Natural killer cell (primary cell): ENCODE results near the gene CPNE4. TPM values are rescaled to one million over a fixed set of nuclear protein-coding genes. Genes with fewer than 3 reads are reported as not detected.

Experiments
- ATAC-seq, 3 donors: fragments of 150-1000 bp in 2 of 3; fragments of 200-7000 bp in 1 of 3; cut with Tn5 transposase; 1 replicate in 1 of 3; 2 replicates in 2 of 3; pipeline ENCODE4 v1.10.0; 2021; ENCODE audit warnings: mild to moderate bottlenecking in 2 of 3, moderate library complexity in 2 of 3
- DNase-seq, 2 donors: peaks; one replicate each; pipeline versions ENCODE4 v3.0.0 to v3.0.0-alpha.2; 2013 to 2021; ENCODE audit warnings: mixed read lengths in 1 of 2
- H3K27ac ChIP-seq: one replicate; pipeline ENCODE4 v1.5.1; 2013; ENCODE audit warnings: mild to moderate bottlenecking, low read length
- H3K27me3 ChIP-seq: one replicate; pipeline ENCODE4 v1.6.1; 2013; ENCODE audit warnings: low read length; ENCODE audit not compliant: control insufficient read depth, insufficient read depth
- H3K36me3 ChIP-seq: one replicate; pipeline ENCODE4 v1.6.1; 2013; ENCODE audit warnings: low read length; ENCODE audit not compliant: control insufficient read depth, insufficient read depth
- H3K4me1 ChIP-seq: one replicate; pipeline ENCODE4 v1.6.1; 2013; ENCODE audit warnings: low read length; ENCODE audit not compliant: control insufficient read depth, insufficient read depth
- H3K4me3 ChIP-seq: one replicate; pipeline ENCODE4 v1.5.1; 2013; ENCODE audit warnings: low read length
- H3K9me3 ChIP-seq: one replicate; pipeline ENCODE4 v1.6.1; 2013; ENCODE audit warnings: low read length; ENCODE audit not compliant: control insufficient read depth, insufficient read depth
- H3K27ac Mint-ChIP-seq, 2 donors: one replicate each; pipeline ENCODE4 v1.8.0; 2022; ENCODE audit warnings: mild to moderate bottlenecking in 2 of 2, mixed read lengths in 2 of 2, moderate library complexity in 1 of 2
- H3K27me3 Mint-ChIP-seq, 2 donors: one replicate each; pipeline ENCODE4 v1.8.0; 2022; ENCODE audit warnings: low read depth in 2 of 2, mixed read lengths in 2 of 2
- H3K36me3 Mint-ChIP-seq: one replicate; pipeline ENCODE4 v1.8.0; 2022; ENCODE audit warnings: mixed read lengths
- H3K4me1 Mint-ChIP-seq, 2 donors: one replicate each; pipeline ENCODE4 v1.8.0; 2022; ENCODE audit warnings: mixed read lengths in 2 of 2
- H3K4me3 Mint-ChIP-seq: one replicate; pipeline ENCODE4 v1.8.0; 2022; ENCODE audit warnings: mild to moderate bottlenecking, moderate library complexity, mixed read lengths
- H3K9me3 Mint-ChIP-seq, 2 donors: one replicate each; pipeline ENCODE4 v1.8.0; 2022; ENCODE audit warnings: mixed read lengths in 2 of 2
- WGBS: methylation state at CpG from one replicate; pipeline ENCODE4 v1.1.7; 2013; ENCODE audit warnings: missing lambda C conversion rate; ENCODE audit not compliant: insufficient coverage; 5-methylcytosine and 5-hydroxymethylcytosine counted together
- intact Hi-C: fragments of 100-400 bp; cut with micrococcal nuclease; formaldehyde crosslinking; loops from one replicate; pipeline ENCODE4 v1.14.2; 2022
- total RNA-seq, 4 donors: library from RNA; stranded (reverse); fragments of 120-200 nt in 1 of 4; gene quantifications; one replicate each; pipeline versions ENCODE4 v1.2.3 to v1.2.4, GENCODE V29; 2013 to 2022
- TF ChIP-seq, protein P1 (sequence below): fragments of 200-600 bp; IDR thresholded peaks from one replicate; pipeline ENCODE4 v1.8.0; 2022; ENCODE audit warnings: antibody characterized with exemption

Gene CPNE4
- total RNA-seq, 3 donors from 2014 or later (not counting 1 experiment from before 2014, with no cell fraction given): not detected

DNA sequence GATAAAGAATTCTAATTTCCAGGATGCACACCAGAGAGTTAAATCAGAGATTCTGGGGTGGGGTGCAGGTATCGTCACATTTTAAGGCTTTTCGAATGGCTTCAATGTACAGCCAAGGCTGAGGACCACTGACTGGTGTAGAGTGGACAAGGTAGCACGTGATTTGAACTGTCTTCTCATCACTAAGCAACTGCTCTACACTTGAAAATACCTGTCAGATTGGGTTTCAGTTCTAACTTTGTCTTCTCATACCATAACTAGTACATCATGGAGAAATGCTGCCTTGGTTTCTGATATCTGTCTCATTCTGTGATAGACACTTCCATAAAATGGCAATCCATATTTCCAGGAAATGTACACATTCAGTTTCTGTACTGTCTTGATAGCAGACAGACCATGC lies 474.0 kb downstream of the CPNE4 start:
- no peaks in the 10 kb centered on the region for H3K4me1 ChIP-seq
- WGBS: 79% methylated on average over 3 of the region's 3 CpGs
- H3K27me3 ChIP-seq: peaks cover 4% of the 10 kb centered on the region
- H3K9me3 Mint-ChIP-seq: no peaks in the 10 kb centered on the region
- H3K36me3 Mint-ChIP-seq: no peaks in the 10 kb centered on the region
- intact Hi-C loops: no loop called here
- H3K36me3 ChIP-seq: no peaks in the 10 kb centered on the region
- TF ChIP-seq, protein P1, sequence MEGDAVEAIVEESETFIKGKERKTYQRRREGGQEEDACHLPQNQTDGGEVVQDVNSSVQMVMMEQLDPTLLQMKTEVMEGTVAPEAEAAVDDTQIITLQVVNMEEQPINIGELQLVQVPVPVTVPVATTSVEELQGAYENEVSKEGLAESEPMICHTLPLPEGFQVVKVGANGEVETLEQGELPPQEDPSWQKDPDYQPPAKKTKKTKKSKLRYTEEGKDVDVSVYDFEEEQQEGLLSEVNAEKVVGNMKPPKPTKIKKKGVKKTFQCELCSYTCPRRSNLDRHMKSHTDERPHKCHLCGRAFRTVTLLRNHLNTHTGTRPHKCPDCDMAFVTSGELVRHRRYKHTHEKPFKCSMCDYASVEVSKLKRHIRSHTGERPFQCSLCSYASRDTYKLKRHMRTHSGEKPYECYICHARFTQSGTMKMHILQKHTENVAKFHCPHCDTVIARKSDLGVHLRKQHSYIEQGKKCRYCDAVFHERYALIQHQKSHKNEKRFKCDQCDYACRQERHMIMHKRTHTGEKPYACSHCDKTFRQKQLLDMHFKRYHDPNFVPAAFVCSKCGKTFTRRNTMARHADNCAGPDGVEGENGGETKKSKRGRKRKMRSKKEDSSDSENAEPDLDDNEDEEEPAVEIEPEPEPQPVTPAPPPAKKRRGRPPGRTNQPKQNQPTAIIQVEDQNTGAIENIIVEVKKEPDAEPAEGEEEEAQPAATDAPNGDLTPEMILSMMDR: no peak
- no peaks in the 10 kb centered on the region for H3K4me1 Mint-ChIP-seq
- H3K4me3 Mint-ChIP-seq: no peak overlapping the region
- DNase-seq (no peak), ATAC-seq (no peak)
- no peak overlapping the region for H3K27ac ChIP-seq
- H3K4me3 ChIP-seq: no peak overlapping the region
- H3K27me3 Mint-ChIP-seq: peaks cover 22 to 66% of the 10 kb centered on the region in 2 donors
- H3K9me3 ChIP-seq: no peaks in the 10 kb centered on the region
- H3K27ac Mint-ChIP-seq: no peak overlapping the region

DNA sequence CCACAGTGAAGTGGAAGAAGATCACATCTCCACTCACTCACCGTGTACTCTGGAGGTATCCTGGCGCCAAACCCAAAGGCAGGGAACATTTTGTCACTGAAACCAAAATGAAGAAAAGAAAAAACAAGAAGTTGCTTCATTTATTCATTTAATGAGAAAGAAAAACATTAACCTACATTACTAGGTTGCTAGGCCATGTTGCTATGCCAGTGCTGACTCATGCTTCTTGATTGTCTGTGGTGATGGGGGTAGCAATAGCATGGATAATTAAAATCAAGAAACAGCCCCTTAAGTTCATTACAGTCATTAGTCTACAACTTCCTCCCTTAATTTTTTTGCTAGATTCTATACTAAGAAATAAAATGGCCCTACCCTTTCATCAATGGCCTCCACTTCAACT lies 479.4 kb downstream of the CPNE4 start:
- H3K9me3 Mint-ChIP-seq: no peaks in the 10 kb centered on the region
- no peaks in the 10 kb centered on the region for H3K4me1 Mint-ChIP-seq
- no peaks in the 10 kb centered on the region for H3K9me3 ChIP-seq
- peaks cover 18 to 25% of the 10 kb centered on the region in 2 donors for H3K27me3 Mint-ChIP-seq
- H3K4me1 ChIP-seq: no peaks in the 10 kb centered on the region
- H3K36me3 Mint-ChIP-seq: no peaks in the 10 kb centered on the region
- no peaks in the 10 kb centered on the region for H3K27me3 ChIP-seq
- H3K4me3 Mint-ChIP-seq: no peak overlapping the region
- H3K36me3 ChIP-seq: no peaks in the 10 kb centered on the region
- no CpG with 5 or more reads among the region's 2 CpGs for WGBS
- TF ChIP-seq, protein P1: no peak
- H3K27ac ChIP-seq: no peak overlapping the region
- DNase-seq (no peak), ATAC-seq (no peak)
- intact Hi-C loops: no loop called here
- no peak overlapping the region for H3K4me3 ChIP-seq
- H3K27ac Mint-ChIP-seq: no peak overlapping the region

DNA sequence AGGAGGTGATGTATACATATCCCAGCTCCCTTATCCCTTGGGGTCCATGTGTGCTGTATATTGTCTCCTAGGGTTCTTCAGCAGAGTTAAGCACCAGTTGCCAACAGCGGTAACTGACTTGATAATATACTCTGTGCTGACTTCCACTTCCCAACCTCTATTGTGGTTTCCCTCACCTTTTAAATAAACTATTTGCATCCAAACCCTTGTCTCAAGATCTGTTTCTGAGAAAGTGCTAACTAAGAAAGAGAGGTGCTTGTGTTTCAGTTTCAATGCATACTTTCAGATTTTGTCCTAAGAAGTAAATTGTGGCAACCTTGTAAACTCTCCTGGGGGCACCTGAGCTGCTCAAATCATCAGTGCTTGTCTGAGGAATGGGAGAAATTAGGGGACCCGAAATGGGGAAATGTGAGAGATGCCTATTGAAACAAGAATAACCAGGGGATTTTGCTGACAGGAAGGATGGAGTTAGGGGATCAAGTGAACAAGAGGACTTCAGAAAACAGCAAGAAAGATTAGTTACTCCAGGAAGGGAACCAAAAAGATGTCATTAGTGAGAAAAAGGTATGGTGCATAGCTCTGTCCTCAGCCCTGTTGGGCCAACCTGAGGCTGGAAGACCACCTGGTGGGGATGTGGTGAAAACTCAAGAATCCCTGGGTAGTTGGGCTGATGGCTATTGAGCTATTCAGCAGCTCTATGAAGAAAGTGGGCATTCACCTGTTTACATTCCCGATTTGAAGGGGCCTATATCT lies 481.1 kb downstream of the CPNE4 start:
- H3K9me3 Mint-ChIP-seq: no peaks in the 10 kb centered on the region
- H3K4me3 Mint-ChIP-seq: no peak overlapping the region
- no peak overlapping the region for H3K27ac ChIP-seq
- ATAC-seq (no peak), DNase-seq (no peak)
- no peaks in the 10 kb centered on the region for H3K9me3 ChIP-seq
- intact Hi-C loops: no loop called here
- no peaks in the 10 kb centered on the region for H3K27me3 ChIP-seq
- no peaks in the 10 kb centered on the region for H3K36me3 ChIP-seq
- no peaks in the 10 kb centered on the region for H3K4me1 ChIP-seq
- no peak overlapping the region for H3K4me3 ChIP-seq
- WGBS: 63% methylated on average over 3 of the region's 3 CpGs
- no peaks in the 10 kb centered on the region for H3K4me1 Mint-ChIP-seq
- H3K27me3 Mint-ChIP-seq: peaks cover 16 to 30% of the 10 kb centered on the region in 2 donors
- TF ChIP-seq, protein P1: no peak
- no peak overlapping the region for H3K27ac Mint-ChIP-seq
- H3K36me3 Mint-ChIP-seq: no peaks in the 10 kb centered on the region

DNA sequence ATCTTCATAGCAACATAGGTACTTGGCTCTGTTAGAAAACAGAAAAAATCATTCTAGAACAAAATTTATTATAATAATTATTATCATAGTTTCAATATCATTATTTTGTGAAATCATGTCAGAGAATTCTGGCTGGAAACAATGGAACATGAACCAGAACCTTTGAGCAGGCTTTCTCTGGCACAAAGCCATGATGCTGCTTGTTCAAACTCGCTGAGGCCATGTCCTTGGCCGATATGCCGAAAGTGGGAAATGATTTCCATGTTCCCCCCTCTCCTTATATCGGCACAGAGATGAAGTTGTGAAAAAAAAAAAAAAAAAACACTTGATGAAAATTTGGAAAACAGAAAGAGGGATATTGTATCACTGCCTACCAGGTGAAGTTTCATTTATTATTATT lies 483.1 kb downstream of the CPNE4 start:
- intact Hi-C loops: no loop called here
- H3K9me3 Mint-ChIP-seq: no peaks in the 10 kb centered on the region
- no peaks in the 10 kb centered on the region for H3K4me1 Mint-ChIP-seq
- peaks cover 14 to 30% of the 10 kb centered on the region in 2 donors for H3K27me3 Mint-ChIP-seq
- DNase-seq: no peak
- no peak overlapping the region for H3K27ac ChIP-seq
- WGBS: 97% methylated on average over 3 of the region's 4 CpGs
- peaks cover 2% of the 10 kb centered on the region for H3K27me3 ChIP-seq
- H3K4me1 ChIP-seq: no peaks in the 10 kb centered on the region
- no peaks in the 10 kb centered on the region for H3K36me3 Mint-ChIP-seq
- ATAC-seq: no peak
- H3K27ac Mint-ChIP-seq: no peak overlapping the region
- no peaks in the 10 kb centered on the region for H3K36me3 ChIP-seq
- H3K4me3 ChIP-seq: no peak overlapping the region
- no peak overlapping the region for H3K4me3 Mint-ChIP-seq
- H3K9me3 ChIP-seq: no peaks in the 10 kb centered on the region
- TF ChIP-seq, protein P1: no peak
